Stimulated activated CD8-positive, alpha-beta memory T cell treated with anti-CD3 and anti-CD28 coated beads, Interleukin-15, amount 100 ng/mL, for 48 hours (primary cell): ENCODE results near the gene NRXN3.

ENCODE experiments used
- DNase-seq, 2 donors: peaks; one replicate each; pipeline ENCODE4 v3.0.0-alpha.2; 2020; ENCODE audit warnings: low read depth in 2 of 2

NRXN3 gene

DNA sequence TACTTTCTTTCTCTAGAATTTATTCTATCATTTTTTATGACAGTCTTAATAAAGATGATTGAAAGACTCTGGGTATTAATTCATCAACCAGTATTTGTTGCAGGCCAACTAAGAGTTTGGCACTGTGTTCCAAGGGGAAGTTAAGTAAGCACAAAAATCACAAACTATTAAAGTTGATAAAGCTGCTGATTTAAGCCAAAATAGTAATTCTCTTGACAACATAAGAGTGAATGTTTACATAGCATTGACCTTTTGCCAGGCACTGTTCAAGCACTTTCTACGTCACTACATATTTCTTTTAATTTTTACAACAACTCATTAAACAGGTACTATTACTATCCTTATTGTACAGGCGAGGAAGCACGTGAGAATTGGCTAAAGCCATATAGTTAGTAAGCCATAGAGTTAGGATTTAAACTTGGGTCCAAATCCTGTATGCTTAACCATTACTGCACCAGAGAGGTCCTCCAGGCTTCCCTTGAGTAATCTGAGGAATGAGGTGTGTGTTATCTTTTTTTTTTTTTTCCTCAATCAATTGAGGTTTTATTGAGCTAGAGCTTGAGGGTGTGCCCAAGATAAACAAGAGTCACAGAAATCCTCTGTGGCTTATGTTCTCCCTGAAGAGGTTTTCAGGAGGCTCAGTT, 1031.5 kb downstream of the NRXN3 start:
- DNase-seq = no peak

DNA sequence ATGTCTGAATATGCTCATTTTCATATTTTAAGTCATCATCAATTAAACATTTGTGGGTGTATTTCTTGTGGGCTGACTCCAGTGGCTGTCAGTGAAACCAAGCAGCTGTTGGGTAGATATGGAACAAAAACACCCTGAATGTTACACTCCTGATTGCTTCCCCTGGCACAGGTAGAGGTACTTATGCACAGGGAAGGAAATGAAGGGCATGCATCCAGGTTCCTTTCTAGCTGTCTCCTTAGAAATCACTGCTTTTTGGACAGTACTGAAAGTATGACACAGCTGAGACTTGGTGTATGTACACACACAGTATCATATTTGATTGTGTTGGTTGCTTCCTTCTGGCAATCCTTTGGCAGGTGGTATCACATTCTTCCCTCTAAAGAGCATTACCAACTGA, 1034.4 kb downstream of the NRXN3 start:
- no peak for DNase-seq

DNA sequence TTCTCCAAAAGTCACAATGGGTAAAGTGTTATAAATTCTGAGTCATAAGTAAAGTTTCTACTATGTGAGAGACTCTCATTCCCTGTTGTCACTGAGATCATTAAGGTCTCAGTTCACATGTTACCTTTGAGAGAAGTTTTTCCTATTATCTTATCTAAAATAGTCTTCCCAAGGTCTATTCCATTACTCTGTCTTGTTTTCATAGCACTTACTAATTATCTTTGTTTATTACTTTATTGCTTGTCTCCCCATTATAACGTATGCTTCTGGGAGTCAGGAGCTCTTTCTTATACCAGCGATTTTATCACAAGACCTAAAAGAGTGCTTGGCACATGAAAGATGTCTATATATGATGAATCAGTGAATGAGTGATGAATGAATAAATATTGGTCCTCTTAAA, 1039.2 kb downstream of the NRXN3 start:
- no peak for DNase-seq

DNA sequence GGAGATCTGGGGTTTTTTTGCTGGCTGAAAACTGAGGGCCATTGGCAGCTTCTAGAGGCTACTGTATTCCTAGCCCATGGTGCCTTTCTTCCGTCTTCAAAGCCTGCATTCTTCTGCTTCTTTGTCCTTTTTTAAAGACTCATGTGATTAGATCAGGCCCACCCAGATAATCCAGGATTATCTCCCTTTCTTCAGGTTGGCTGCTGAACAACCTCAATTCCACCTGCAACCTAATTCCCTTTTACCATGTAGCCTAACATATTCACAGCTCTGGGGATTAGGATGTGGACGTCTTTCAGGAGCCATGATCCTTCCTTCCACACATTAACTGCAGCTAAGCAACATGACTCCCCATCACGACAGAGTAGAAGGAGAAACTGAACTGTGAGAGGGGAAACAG, 1055.6 kb downstream of the NRXN3 start:
- DNase-seq = no peak

DNA sequence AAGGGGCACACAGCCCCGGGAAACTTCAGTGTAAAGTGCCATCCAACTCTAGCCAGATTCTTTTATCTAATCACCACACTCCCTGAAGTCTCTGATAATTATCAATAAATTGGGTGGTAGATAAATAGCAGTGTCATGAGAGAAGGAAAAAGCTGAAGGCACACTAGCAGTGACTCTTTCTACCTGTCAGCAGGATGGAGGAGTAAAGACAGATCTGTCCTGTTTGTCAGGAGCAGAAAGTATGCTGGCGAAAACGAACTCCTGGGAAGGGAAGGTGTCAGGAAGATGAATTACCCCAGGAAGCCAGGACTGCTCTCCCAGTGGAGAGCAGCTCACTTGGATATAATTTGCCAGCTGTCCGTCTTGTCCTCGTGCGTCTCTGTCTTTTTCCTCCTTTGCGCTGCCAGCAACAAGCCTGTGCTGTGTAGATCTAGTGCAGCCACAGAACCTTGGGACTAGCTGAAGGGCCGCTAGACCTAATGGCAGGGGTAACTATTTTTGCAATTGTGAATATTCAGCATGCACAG, 1059.3 kb downstream of the NRXN3 start:
- DNase-seq = no peak

DNA sequence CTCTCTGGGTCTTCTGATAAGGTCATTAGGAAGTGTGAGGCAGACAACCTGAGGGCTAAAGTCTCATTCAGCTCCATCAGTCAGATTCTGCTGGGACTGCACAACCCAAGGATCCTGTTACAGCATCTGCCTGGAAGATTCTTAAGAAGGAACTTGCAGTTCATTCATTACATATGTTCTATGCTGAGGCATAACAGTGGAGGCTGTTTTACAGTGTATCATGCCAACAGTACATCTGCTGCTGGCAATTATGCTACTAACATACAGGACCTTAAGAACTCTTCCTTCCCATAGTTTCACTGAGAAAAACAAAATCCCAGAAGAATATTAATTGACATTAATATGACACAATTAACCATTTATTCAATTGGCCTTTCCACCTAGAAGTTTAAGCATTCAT, 1072.5 kb downstream of the NRXN3 start:
- DNase-seq = no peak

DNA sequence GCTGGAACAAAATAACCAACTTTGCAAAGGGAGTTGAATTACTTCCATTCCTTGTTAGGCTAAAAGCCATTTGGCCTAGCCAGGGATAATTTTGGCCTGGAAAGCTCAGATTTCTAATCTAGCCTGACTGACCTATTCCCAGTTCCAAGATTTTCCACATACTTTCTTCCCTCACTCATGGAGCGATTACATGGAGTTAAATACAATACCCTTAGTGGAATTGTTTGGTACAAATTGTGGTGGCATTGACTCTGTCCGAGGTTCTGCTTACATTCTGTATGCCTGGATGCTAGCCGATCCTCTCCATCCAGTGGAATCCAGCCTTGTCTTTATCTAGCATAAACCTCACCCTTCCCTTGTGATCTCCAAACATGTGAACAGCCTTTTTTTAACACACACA, 1076.0 kb downstream of the NRXN3 start:
- no peak for DNase-seq

DNA sequence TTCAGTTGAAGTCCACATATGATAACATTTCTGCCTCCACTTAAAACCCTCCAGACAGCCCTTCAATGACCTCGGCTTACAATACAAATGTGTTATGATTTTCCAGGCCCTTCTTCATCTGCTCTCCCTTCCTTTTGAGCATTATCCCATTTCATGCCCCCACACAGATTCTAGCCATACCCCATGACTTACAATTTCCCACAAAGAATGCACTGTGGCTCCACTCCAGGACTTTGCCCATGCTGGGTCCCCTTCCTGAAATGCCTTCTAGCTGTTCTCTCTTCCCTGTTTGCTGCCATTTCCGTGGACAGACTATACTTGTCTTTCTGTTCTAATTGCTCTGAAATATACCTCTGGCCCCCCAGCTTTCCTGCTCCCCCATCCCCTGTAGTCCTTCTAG, 1078.0 kb downstream of the NRXN3 start:
- DNase-seq = no peak

DNA sequence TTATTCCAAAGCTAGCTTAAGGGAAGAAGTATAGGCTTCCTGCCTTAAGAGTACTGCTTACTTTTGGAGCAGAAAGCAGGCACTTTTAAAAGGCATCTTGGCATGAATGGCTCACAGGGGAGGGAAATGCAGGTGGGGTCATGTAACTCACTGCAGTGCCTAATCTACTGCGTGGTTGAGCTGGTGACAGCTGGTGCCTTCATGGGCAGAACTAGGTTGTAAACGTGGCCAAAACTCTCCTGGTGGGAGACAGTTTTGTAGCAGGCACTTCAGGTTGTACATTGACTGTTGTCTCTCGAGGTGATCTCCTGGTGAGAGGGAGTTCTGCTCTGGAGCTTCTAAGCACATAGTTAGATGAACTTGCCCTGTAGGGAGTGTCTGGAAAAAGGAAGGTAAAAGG, 1078.6 kb downstream of the NRXN3 start:
- no peak for DNase-seq

DNA sequence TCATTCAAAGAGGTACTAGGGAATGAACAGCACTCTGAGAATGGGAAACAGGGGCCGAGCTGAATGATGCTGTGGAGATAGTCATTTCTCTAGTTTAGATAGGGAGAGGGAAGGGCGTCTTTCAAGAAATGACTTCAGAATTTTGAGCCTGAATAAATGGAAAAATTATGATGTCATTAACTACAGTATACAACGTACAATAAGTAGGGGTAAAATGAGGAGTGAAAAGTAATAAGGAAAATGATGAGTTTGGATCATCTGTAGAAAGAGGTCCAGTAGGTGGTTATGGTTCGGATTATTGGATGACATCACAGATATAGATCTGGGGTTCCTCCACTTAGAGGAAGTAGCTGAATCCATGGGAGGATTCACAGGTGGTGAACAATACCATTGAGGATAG, 1081.1 kb downstream of the NRXN3 start:
- no peak for DNase-seq

DNA sequence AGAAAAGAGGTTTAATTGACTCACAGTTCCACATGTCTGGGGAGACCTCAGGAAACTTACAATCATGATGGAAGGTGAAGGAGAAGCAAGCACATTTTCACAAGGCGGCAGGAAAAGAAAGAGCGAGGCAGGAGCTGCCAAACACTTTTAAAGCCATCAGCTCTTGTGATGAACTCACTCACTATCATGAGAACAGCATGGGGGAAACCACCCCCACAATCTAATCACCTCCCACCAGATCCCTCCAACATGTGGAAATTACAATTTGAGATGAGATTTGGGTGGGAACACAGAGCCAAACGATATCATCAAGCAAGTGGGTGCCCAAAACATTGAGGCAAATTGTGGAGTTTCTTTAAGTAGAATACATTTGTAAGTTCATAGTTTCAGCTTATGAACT, 1083.4 kb downstream of the NRXN3 start:
- DNase-seq = no peak

DNA sequence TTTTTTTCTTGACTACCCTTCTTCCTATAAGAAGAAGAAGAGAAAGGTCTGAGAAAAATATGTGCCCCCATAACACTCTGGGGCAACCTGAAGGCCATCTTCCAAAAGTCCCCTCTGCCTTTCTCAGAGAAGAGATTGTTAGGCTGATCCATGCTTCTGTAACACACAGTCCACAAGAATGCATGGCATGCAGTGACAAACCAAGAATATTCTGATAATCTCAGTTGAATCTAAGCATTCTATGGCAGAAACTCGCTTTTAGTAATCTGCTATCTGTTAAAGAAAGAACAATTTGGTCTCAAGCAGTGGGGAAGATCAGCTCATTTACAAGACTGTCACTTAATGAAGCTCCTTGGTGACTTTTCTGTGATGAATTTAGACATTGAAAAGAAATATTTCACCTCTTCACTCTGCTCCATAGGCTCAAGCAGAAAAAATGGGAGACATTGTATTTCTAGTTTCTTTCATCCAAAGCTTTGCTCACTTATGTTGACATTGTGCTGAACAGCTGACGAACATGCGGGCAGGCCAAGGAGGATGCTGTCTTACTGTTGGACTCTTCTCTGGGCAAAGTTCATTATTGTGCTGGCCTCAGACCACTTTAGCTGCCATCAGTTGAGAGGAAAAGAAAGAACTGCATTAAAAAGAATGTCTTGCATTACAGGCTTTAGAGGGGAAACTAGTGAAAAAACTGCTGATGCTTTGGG, 1084.0 kb downstream of the NRXN3 start:
- no peak for DNase-seq

DNA sequence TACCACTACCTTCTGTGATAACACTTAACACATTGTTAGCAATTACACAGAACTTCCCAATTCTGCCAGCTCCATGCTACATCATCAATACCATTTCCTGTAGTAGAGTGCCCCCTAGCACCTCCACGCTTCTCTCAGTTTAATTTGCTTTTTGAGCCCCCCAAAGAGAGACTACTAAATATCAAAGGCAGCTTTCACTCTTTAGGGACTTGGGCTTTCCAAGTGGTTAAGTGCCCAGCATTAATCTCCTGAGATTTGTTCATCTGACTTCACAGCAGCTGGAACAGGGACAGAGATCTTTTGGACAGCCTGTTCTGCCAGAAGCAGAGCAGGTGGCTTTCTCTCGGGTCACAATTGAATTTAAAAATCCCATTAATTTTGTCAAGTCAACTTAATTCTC, 1086.2 kb downstream of the NRXN3 start:
- no peak for DNase-seq

DNA sequence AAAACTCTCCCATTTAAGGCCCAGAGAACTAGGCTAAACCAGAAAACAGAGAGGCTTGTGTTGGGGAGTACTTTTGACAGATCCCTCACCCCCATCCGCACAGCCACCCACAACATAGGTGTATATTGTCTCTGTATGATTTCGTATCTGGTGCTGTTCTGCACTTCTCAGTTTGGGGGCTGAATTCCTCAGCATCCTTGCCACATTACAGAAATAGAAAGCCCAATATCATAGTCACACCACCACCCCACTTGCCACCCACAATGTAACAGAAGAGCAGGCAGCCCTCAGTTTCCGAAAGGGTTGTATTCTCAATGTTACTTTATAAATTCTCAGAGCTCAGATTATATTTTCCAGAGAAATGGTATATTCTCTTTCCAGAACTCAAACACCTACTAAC, 1090.2 kb downstream of the NRXN3 start:
- no peak for DNase-seq

DNA sequence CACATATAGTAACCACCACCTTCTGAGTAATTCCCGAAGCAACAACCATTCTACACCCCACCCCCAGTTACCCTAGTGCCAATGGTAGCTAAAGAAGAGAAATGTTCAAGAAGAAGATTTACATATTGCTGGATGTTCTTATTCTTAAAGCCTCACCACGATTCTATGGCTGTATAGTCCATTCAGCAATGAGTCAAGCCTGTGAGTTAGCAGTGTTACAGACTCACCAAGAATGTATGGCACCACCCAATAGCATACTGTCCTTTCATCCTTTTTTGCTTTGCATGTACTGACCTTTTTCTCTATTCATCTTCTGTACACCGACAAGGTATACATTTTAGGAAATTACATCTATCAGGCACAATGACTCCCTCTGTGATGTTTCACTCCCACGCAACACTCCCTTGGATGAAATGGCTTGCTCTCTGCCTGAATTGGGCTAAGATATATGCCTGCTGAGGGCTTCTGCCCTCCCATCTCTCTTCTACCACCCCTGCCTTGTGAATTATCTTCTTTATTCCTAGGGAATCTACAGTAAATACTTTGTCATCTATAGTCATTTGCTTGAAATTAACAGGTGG, 1095.3 kb downstream of the NRXN3 start:
- no peak for DNase-seq

DNA sequence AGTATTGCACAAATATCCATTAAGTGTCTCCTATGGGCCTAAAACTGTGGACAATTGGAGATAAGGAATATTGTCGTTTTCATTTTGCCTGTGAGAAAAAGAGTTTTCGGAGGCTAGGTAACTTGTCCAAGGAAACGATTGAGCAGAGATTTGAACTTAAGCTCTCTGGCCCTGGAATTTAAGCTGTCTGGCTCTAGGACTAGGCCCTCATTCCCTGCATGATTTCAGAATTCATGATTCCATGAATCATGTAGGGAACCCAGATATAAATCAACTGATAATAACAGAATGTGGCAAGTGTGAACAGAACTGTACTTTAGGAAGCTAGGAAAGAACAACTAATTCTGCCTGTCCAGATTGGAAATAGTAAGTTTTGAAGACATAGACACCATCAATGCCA, 1100.2 kb downstream of the NRXN3 start:
- no peak for DNase-seq

DNA sequence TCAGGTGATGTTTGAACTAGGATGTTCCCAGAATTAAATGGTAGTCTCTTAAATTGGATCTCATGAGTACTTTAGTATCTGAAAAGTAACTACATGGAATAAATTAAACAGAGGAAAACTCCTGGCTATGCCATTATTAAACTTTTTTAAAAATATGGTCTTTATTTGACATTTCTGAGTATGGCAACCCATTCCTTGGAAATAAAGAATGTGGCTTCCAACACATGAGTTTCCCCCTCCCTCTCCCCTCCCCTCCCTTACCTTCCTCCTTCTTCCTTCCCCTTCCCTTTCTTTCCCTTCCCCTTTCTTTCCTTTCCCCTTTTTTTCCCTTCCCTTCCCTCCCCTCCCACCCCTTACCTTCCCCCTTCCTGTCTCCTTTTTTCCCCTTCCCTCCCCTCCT, 1100.9 kb downstream of the NRXN3 start:
- no peak for DNase-seq

DNA sequence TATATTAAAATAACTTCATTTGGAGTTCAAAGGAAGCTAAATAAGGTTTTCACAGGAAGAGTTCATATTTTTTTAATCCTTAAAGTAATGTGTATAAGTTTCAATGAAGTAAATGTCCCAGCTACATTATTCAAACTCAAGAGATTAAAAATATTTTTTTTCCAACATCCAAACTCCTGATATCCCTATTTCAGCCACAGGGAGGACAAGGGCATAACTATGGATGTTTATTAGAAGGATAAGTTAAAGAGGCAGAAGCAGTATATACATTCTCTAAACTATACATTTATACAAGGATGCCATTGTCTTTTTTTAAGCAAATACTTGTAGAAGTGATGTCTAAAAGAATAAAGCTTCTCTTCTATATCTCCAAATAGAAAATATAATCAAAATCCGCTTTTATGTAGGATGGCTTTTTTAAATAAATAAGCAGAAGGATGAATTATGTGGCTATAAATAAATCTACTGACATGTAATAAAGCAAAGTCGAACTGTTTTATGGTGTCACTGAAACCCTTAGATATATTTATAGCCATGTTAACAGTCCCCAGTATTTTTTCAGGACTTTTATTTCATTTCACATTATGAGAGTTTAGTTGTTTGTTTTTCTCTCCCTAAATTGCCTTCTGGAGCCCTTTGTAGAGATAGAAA, 1104.6 kb downstream of the NRXN3 start:
- DNase-seq = no peak

DNA sequence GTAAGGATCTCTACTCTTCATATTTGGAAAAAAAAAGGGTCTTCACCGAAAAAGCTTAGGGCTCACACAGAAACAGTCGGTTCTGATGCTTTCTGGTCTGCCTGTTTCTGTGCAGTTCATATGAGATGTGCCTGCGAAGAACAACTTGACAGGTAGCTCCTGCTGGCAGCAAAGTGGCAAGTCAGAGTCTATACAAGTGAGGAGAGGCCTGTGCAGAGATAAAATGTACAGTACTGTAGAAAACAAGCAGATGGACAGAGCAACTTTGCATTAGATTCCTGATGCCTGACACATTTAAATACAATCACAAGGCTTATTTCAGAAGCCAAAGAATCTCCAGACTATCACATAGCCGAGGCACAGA, 1105.1 kb downstream of the NRXN3 start:
- no peak for DNase-seq

DNA sequence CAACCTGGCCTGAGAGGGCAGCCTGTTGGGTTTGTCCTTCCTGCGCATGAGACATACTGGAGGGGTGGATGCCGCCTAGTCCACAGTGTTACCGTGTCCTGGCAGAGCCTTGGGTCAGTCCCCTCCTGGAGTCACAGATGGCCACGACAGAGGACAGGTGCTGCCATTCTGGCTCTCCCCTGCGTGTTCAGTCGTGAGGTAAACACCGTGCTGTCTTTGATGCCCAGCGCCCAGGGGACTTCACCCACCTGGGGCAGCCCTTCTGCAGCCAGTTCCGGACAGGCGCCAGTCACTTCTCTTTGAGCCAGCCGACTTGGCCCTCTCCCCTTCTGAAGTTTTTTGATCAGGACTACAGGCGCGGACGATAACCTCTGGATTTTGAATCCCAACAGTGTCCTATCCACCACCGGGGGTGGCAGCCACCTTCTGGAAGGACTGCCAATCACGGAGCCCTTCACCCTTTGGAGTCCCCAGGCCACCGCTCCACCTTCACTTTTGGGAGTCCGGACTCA, 1108.2 kb downstream of the NRXN3 start:
- no peak for DNase-seq

DNA sequence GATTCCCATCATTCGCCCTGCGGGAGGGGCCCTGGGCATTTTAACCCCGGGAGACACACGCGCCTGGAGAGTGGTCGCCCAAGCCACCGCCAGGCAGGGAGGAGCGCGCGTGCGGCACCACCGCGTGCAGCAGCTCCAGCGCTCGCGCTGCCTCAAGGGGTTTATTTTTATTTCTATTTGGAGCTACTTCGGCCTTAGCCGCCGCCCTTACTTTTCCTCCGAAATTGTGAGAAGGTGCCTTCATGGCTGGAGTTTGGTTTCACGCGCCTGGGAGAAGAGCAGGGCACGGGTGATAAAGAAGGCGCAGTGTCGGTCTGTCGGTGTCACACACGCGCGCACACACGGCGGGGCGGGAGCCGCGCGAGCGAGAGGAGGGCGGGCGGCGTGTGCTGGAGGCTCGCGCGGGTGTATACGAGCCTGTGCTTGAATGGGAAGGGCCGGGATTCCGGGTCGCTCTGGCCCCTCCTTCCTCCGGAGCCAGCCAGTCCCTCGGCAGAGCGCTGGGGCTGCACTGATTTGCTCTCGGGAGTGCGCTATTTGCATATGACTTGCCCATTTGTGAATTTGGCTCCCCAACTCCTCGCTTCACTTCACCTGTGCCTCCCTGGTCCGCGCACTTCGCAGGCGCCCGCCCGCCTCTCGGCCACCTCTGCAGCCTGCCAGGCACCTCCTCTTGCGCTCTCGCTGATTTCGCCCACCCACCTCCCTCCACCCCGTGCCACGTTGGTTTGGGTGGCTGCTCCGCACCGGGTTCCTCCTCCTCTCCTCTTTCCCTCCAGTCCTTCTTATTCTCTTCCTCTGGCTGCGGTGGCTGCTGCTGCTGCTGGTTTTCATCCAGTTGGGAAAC, 1108.8 kb downstream of the NRXN3 start:
- DNase-seq = no peak
